ENCODE results near the gene CCNA2.

CCNA2 gene

DNA sequence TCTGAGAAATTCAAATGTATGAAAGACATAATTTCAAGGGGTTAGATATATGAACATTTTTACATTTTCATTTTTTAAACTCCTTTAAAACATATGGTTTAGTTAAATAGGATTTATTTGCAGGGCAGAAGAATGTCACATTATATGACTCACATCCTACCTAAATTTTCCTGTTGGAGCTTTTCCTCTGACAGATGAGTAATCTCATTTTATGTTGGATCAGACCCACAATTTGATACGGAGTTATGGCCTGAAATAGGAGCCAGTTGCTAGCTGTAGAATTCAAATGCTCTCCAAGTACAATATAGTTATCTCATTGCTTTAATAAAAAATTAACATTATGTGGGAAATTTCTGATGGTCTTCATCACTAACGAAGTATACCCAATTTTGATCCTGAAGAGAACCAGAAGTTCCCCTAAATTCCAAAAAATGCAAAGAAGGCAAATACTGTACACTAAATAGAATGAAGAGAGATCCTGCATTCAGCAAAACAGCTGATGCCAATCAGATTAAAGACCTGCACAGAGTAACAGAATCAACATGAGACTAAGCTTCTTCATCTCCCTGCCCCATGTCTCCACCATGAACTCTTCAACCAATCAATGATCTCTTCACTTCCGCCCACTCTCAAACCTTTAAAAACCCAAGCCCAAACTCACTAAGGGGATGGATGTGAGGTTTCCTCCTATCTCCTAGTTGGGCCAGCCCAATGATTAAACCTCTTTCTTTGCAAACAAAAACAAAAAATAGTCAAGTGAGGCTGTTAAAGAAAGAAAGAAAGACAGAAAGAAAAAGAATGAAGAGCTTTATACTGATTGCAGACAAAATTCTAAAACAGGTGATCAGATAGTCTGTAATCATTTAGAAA, 33.5 kb downstream of the CCNA2 start:
- no peak overlapping the region for H3K4me3 ChIP-seq (ENCODE audit: low read depth, low read length)
- TF ChIP-seq, protein P1, sequence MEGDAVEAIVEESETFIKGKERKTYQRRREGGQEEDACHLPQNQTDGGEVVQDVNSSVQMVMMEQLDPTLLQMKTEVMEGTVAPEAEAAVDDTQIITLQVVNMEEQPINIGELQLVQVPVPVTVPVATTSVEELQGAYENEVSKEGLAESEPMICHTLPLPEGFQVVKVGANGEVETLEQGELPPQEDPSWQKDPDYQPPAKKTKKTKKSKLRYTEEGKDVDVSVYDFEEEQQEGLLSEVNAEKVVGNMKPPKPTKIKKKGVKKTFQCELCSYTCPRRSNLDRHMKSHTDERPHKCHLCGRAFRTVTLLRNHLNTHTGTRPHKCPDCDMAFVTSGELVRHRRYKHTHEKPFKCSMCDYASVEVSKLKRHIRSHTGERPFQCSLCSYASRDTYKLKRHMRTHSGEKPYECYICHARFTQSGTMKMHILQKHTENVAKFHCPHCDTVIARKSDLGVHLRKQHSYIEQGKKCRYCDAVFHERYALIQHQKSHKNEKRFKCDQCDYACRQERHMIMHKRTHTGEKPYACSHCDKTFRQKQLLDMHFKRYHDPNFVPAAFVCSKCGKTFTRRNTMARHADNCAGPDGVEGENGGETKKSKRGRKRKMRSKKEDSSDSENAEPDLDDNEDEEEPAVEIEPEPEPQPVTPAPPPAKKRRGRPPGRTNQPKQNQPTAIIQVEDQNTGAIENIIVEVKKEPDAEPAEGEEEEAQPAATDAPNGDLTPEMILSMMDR (IDR thresholded peaks at IDR 0.05; ENCODE audit: borderline replicate concordance, insufficient read depth, low read depth, low read length) = no peak

DNA sequence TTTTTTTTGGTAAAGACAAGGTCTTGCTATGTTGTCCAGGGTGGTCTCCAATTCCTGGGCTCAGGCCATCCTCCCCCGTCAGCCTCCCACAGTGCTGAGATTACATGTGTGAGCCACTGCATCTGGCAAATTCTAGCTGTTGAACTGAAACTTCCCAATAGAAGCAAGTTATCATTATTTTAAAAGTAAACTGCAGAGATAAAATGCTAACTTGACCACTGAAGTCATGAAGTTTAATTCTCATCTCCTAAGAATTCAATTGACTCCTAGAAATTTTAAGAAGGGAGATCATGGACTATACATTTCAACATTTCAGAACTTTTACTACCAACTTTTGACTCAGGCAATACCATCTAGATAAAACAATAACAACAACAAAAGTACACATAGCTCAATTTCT, 34.2 kb downstream of the CCNA2 start:
- no peak overlapping the region for H3K4me3 ChIP-seq (ENCODE audit: low read depth, low read length)
- TF ChIP-seq, protein P1 (IDR thresholded peaks at IDR 0.05; ENCODE audit: borderline replicate concordance, insufficient read depth, low read depth, low read length) = no peak

DNA sequence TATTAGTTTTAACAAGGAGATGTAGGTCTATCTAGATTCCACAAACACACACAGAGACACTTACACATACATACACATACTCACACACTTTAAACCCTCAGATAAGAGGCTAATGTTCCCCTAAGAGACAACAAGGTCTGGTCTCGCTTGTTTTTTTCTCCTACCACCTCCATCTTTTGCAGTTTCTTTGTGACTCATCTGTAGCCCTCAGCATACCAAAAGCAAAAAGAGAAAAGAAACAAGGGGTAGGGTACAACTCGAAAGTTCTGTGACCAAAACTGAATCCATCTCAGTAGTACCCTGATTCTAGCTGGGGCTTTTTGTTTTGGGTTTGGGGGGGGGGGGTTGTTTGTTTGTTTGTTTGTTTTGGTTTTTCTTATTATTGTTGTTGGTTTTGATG, 34.8 kb downstream of the CCNA2 start:
- TF ChIP-seq, protein P1 (IDR thresholded peaks at IDR 0.05; ENCODE audit: borderline replicate concordance, insufficient read depth, low read depth, low read length) = no peak
- no peak overlapping the region for H3K4me3 ChIP-seq (ENCODE audit: low read depth, low read length)

DNA sequence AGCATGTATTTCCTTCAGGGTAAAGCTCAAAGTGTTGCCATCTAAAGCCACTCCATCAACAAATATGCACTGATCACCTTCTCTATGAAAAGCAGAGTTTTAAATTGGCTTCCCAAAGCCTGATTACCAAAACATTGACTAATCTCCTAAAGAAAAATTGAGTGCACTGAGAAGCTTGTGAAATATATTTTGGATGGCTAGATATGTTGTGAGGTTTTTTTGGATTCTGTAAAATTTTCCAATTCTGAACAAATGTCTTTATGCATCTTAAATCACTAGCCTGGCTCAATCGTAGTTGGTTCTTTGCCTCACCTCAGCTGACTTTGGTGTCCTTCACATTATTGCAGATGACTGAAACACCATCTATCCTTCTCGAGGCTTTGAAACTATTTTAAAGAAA, 37.5 kb downstream of the CCNA2 start:
- TF ChIP-seq, protein P1 (IDR thresholded peaks at IDR 0.05; ENCODE audit: borderline replicate concordance, insufficient read depth, low read depth, low read length) = no peak

DNA sequence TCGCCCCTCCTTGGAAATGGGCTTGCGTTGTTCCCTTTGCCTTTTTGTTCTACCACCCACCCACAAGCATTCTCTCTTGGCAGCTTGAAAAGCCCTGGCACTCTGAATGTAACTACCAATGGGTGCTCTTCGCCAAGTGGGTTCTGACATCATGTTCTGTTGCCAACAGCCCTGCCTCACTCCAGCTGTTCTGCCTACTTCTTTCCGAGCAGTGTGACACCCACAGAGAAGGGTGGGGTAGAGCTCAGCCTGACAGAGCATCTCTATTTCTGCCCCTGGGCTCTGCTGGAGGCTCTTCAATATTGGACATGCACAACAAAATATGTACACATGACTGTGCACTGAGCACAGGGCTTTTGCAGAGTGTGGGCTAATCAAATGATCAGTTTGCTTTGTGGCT, 38.2 kb downstream of the CCNA2 start:
- H3K4me3 ChIP-seq (ENCODE audit: low read depth, low read length) = no peak overlapping the region
- TF ChIP-seq, protein P1 (IDR thresholded peaks at IDR 0.05; ENCODE audit: borderline replicate concordance, insufficient read depth, low read depth, low read length) = no peak

More for the DNA sequence above, 37.5 kb downstream of the CCNA2 start:
- H3K4me3 ChIP-seq (ENCODE audit: low read depth, low read length) = no peak overlapping the region

DNA sequence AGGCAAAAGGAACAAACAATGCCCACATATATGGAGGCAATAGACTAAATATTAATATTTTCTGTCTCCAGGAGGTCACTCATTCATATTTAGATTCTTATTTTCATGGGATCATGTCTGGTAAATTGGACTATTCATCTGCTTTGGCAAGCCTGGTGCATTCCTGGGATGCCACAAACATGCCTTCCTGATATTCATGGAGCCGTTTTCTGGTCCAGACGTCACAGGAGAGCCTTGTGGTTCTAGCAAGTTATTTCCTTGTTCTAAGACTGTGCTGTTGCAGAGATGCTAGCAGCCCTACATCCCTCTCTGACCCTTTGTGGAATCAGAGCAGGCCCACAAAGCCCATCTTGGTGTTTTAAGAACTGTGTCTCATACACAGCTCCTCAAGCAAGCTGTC, 38.7 kb downstream of the CCNA2 start:
- H3K4me3 ChIP-seq (ENCODE audit: low read depth, low read length) = no peak overlapping the region
- TF ChIP-seq, protein P1 (IDR thresholded peaks at IDR 0.05; ENCODE audit: borderline replicate concordance, insufficient read depth, low read depth, low read length) = no peak

DNA sequence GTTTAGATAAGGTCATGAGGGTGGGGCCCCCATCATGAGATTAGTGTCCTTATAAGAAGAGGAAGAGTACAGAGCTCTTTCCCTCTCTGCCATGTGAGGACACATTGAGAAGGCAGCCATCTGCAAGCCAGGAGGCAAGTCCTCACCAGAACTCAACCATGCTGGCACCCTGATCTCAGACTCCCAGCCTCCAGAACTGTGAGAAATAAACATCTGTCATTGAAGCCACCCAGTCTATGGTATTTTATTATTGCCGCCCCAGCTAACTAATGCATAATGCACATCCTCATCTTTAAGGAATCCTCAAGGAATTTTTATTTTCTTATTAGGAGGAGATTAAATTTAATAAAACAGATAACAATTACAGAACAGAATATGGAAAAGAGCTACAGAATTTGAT, 39.3 kb downstream of the CCNA2 start:
- no peak overlapping the region for H3K4me3 ChIP-seq (ENCODE audit: low read depth, low read length)
- TF ChIP-seq, protein P1 (IDR thresholded peaks at IDR 0.05; ENCODE audit: borderline replicate concordance, insufficient read depth, low read depth, low read length) = no peak

Data from GM12875 (cell line).